HCT116 (cell line): ENCODE data around the gene MISP3. TPM values are rescaled to one million over a fixed set of nuclear protein-coding genes. Genes with fewer than 3 reads are reported as not detected.

Experiments
- ATAC-seq: fragments of 200-7000 bp; cut with Tn5 transposase; 2 replicates; pipeline ENCODE4 v1.9.1; 2020; ENCODE audit warnings: mild to moderate bottlenecking, moderate library complexity
- BruUV-seq: library from RNA; stranded (reverse); fragments of 400-500 nt; replicated peaks from 2 replicates; lab custom pipeline; 2021; lab: Mats Ljungman, UMichigan
- CTCF ChIA-PET: fragments of 300-600 bp; sonication (Branson Sonifier 250); formaldehyde crosslinking; loops from one replicate; lab custom pipeline; 2021; ENCODE audit warnings: antibody characterized with exemption; lab: Charles Lee
- POLR2A ChIA-PET: fragments of 300-600, 350-600 bp; sonication (Branson Sonifier 250); formaldehyde crosslinking; loops from one replicate; lab custom pipeline; 2021; ENCODE audit warnings: antibody characterized with exemption; lab: Charles Lee
- RAD21 ChIA-PET, 2 experiments: fragments of 300-600 bp; sonication (Branson Sonifier 250); formaldehyde crosslinking; loops; one replicate each; lab custom pipeline; 2023; ENCODE audit warnings: low total read pairs in 2 of 2; ENCODE audit not compliant: uncharacterized antibody in 2 of 2, unreplicated experiment in 2 of 2, low non-redundant PET in 1 of 2; lab: Charles Lee
- DNase-seq: peaks from one replicate; pipeline ENCODE4 v3.0.0-alpha.2; 2010; ENCODE audit warnings: low read depth, low spot score
- H2AFZ ChIP-seq: fragments of 200-600 bp; shearing (Covaris generic), sonication (generic); 2 replicates; pipeline ENCODE4 v1.6.1; 2017; ENCODE audit warnings: low read depth, mixed run types, mixed read lengths, antibody characterized with exemption, low read length; ENCODE audit not compliant: poor library complexity, severe bottlenecking
- H3K27ac ChIP-seq: 2 replicates; pipeline ENCODE4 v1.5.1; 2012; ENCODE audit warnings: low read depth, low read length
- H3K27me3 ChIP-seq: fragments of 200-600 bp; sonication (generic); 2 replicates; pipeline ENCODE4 v1.6.1; 2016; ENCODE audit warnings: mixed run types, low read length, mixed read lengths; ENCODE audit not compliant: insufficient read depth
- H3K36me3 ChIP-seq, 2 experiments: fragments of 200-500 bp in 1 of 2; fragments of 200-600 bp in 1 of 2; sonication (Bioruptor generic) in 1 of 2; sonication (generic) in 1 of 2; 2 replicates each; pipeline versions ENCODE4 v1.5.1 to v1.6.1; 2014 to 2016; ENCODE audit warnings: low read length in 2 of 2, inconsistent platforms in 1 of 2, mixed read lengths in 1 of 2, mixed run types in 1 of 2; ENCODE audit not compliant: insufficient read depth in 2 of 2, control insufficient read depth in 1 of 2
- H3K4me1 ChIP-seq, 2 experiments: fragments of 200-600 bp in 1 of 2; sonication (generic) in 1 of 2; 2 replicates each; pipeline versions ENCODE4 v1.5.1 to v1.6.1; 2012 to 2017; ENCODE audit warnings: low read length in 2 of 2, inconsistent platforms in 1 of 2, mild to moderate bottlenecking in 1 of 2, mixed read lengths in 1 of 2, mixed run types in 1 of 2, moderate library complexity in 1 of 2; ENCODE audit not compliant: insufficient read depth in 2 of 2, control insufficient read depth in 1 of 2
- H3K4me2 ChIP-seq: fragments of 200-600 bp; sonication (generic); 2 replicates; pipeline ENCODE4 v1.6.1; 2017; ENCODE audit warnings: mixed run types, low read length, mixed read lengths
- H3K4me3 ChIP-seq, 2 experiments: fragments of 200-600 bp in 1 of 2; sonication (generic) in 1 of 2; replicated peaks in 1 of 2; 2 replicates each; pipeline ENCODE4 v1.5.1; 2011 to 2016; ENCODE audit warnings: low read length in 2 of 2, control low read depth in 1 of 2, low read depth in 1 of 2, mild to moderate bottlenecking in 1 of 2, mixed read lengths in 1 of 2, mixed run types in 1 of 2
- H3K79me2 ChIP-seq: fragments of 200-600 bp; sonication (generic); 2 replicates; pipeline ENCODE4 v1.6.1; 2017; ENCODE audit warnings: mild to moderate bottlenecking, mixed run types, low read length, moderate library complexity, mixed read lengths; ENCODE audit not compliant: insufficient read depth
- H3K9ac ChIP-seq: fragments of 200-600 bp; sonication (generic); 2 replicates; pipeline ENCODE4 v1.6.1; 2016; ENCODE audit warnings: low read length, mixed read lengths
- H3K9me2 ChIP-seq: fragments of 200-600 bp; sonication (generic), shearing (Covaris generic); 2 replicates; pipeline ENCODE4 v1.6.1; 2017; ENCODE audit warnings: mixed run types, mild to moderate bottlenecking, moderate library complexity; ENCODE audit not compliant: insufficient read depth
- H3K9me3 ChIP-seq, 2 experiments: fragments of 200-500 bp in 1 of 2; fragments of 200-600 bp in 1 of 2; sonication (Bioruptor generic) in 1 of 2; sonication (generic) in 1 of 2; 2 replicates each; pipeline ENCODE4 v1.6.1; 2014 to 2017; ENCODE audit warnings: low read length in 2 of 2, mixed read lengths in 2 of 2, inconsistent platforms in 1 of 2, low read depth in 1 of 2, mild to moderate bottlenecking in 1 of 2, mixed run types in 1 of 2, moderate library complexity in 1 of 2; ENCODE audit not compliant: control insufficient read depth in 1 of 2, insufficient read depth in 1 of 2
- H4K20me1 ChIP-seq: fragments of 200-600 bp; sonication (generic), shearing (Covaris generic); 2 replicates; pipeline ENCODE4 v1.6.1; 2017; ENCODE audit warnings: mixed run types, mild to moderate bottlenecking, moderate library complexity; ENCODE audit not compliant: insufficient read depth
- CBX3 ChIP-seq: IDR thresholded peaks from 2 replicates; pipeline ENCODE4 v1.6.1; 2012; ENCODE audit warnings: low read depth
- CTCF ChIP-seq, 3 experiments: fragments of 200-600 bp in 1 of 3; sonication (generic) in 1 of 3; IDR thresholded peaks in 2 of 3; conservative IDR thresholded peaks in 1 of 3; 2 replicates each; pipeline ENCODE4 v1.5.1; 2012 to 2017; ENCODE audit warnings: low read depth in 2 of 3, low read length in 2 of 3, antibody characterized with exemption in 1 of 3, borderline replicate concordance in 1 of 3, control low read depth in 1 of 3, mild to moderate bottlenecking in 1 of 3, mixed read lengths in 1 of 3, mixed run types in 1 of 3, moderate library complexity in 1 of 3; ENCODE audit not compliant: insufficient read depth in 1 of 3
- MAX ChIP-seq: IDR thresholded peaks from 2 replicates; pipeline ENCODE4 v1.6.1; 2012
- POLR2A ChIP-seq: IDR thresholded peaks from 2 replicates; pipeline ENCODE4 v1.7.0; 2011; ENCODE audit warnings: borderline replicate concordance; ENCODE audit not compliant: insufficient read depth, insufficient read length; ENCODE audit errors: extremely low read depth
- RAD21 ChIP-seq: IDR thresholded peaks from 2 replicates; pipeline ENCODE4 v1.6.1; 2012; ENCODE audit warnings: low read depth, mild to moderate bottlenecking
- SIN3A ChIP-seq: IDR thresholded peaks from 2 replicates; pipeline ENCODE4 v1.6.1; 2012; ENCODE audit warnings: low read depth
- ZNF274 ChIP-seq: fragments of 200-500 bp; sonication (Bioruptor generic); IDR thresholded peaks from 2 replicates; pipeline ENCODE4 v1.6.1; 2014; ENCODE audit warnings: mild to moderate bottlenecking, low read depth, low read length, inconsistent platforms
- intact Hi-C: fragments of 100-400 bp; cut with micrococcal nuclease; formaldehyde crosslinking; loops from 2 replicates; pipeline ENCODE4 v1.10.0; 2022
- total RNA-seq: library from RNA; stranded (reverse); gene quantifications from one replicate; pipeline ENCODE4 v1.2.1, GENCODE V29; 2021; ENCODE audit not compliant: unreplicated experiment

MISP3 gene
- total RNA-seq, 1 experiment from 2014 or later, result 5.2 TPM

GRCh38 chr19:14059093-14059480 is 13.5 kb upstream of the MISP3 start:
- Histone ChIP-seq H3K4me2 (peak overlapping the region; percentile 81), H3K4me1 (peaks cover 22 to 36% of the 10 kb centered on the region in 2 experiments), H3K79me2 (no peaks in the 10 kb centered on the region), H3K4me3 (peak overlapping the region in 1 of 2 experiments; percentile 56; a peak in 2 of 4 replicates), H4K20me1 (no peaks in the 10 kb centered on the region), H3K9me2 (no peaks in the 10 kb centered on the region), H3K27me3 (no peaks in the 10 kb centered on the region), H2AFZ (peak overlapping the region; percentile 73), H3K27ac (no peak overlapping the region), H3K9me3 (no peaks in the 10 kb centered on the region), H3K9ac (0 out of 2 replicates have a peak overlapping the region, but pooled peaks have one; percentile 25), H3K36me3 (no peaks in the 10 kb centered on the region)
- ChIA-PET RAD21 (no interaction called here), POLR2A (interaction anchor here (0.6 kb wide), 2 partner anchors 203 to 428 kb away, joined by 3 to 4 read pairs; no protein-coding TSS in a partner anchor), CTCF (interaction anchor here (0.6 to 5.7 kb wide), 16 partner anchors 8 to 218 kb away, joined by 3 to 83 read pairs (median 6); partner anchors contain the start of genes ASF1B, IL27RA, MISP3 and RFX1)
- TF ChIP-seq CTCF (IDR thresholded peaks at IDR 0.05 in 2 of 3, conservative IDR thresholded peaks at IDR 0.05 in 1 of 3; ENCODE audit: borderline replicate concordance in 1 of 3, insufficient read depth in 1 of 3, low read depth in 2 of 3, low read length in 2 of 3) (peak; percentile 41 to 92 (median 90); a peak in 5 of 6 replicates), RAD21 (peak; percentile 36), CBX3 (no peak)
- ATAC-seq (peak; percentile 55; the same call in 1 of the 2 replicates), DNase-seq (no peak)
- BruUV-seq, result no TSS peak
- intact Hi-C loops, result no loop called here

GRCh38 chr19:14059652-14060155 is 12.9 kb upstream of the MISP3 start:
- ChIA-PET CTCF (interaction anchor here (0.6 to 5.7 kb wide), 16 partner anchors 8 to 218 kb away, joined by 3 to 83 read pairs (median 6); partner anchors contain the start of genes ASF1B, IL27RA, MISP3 and RFX1), POLR2A (no interaction called here), RAD21 (no interaction called here)
- BruUV-seq, result no TSS peak
- no peaks in the 10 kb centered on the region for H3K36me3 ChIP-seq
- TF ChIP-seq SIN3A (no peak), ZNF274 (no peak), POLR2A (no peak), MAX (no peak)
- DNase-seq (no peak), ATAC-seq (no peak)
- no peak overlapping the region for H3K4me3 ChIP-seq
- no peaks in the 10 kb centered on the region for H3K9me2 ChIP-seq
- intact Hi-C loops, result no loop called here
- H3K4me1 ChIP-seq, result peaks cover 22 to 36% of the 10 kb centered on the region in 2 experiments
- H3K27me3 ChIP-seq, result no peaks in the 10 kb centered on the region
- H3K79me2 ChIP-seq, result no peaks in the 10 kb centered on the region
- H3K27ac ChIP-seq, result no peak overlapping the region
- no peak overlapping the region for H3K4me2 ChIP-seq
- H3K9me3 ChIP-seq, result no peaks in the 10 kb centered on the region
- H4K20me1 ChIP-seq, result no peaks in the 10 kb centered on the region
- H2AFZ ChIP-seq, result no peak overlapping the region
- no peak overlapping the region for H3K9ac ChIP-seq
